ENCODE data around the gene UBE3C. TPM values are rescaled to one million over a fixed set of nuclear protein-coding genes. Genes with fewer than 3 reads are reported as not detected.
A peak's percentile ranks its signal among the peaks of the same experiment; 100 is the strongest.

Gene UBE3C
- total and polyA plus RNA-seq, 2 of the 13 experiments (the other 11 are each of a cell fraction or from before 2014, with no cell fraction given), result 27.0 to 48.2 TPM

- TF ChIP-seq ZFP41 (CRISPR knock-in tag; IDR thresholded peaks at IDR 0.05; ENCODE audit: borderline replicate concordance), result no peak
- no peak for TF ChIP-seq THRA (CRISPR knock-in tag; IDR thresholded peaks at IDR 0.05; ENCODE audit: borderline replicate concordance)
- TF ChIP-seq ZNF800 (CRISPR knock-in tag; IDR thresholded peaks at IDR 0.05), result no peak
- TF ChIP-seq ZNF777 (CRISPR knock-in tag; IDR thresholded peaks at IDR 0.05), result 0 out of 2 replicates have a peak, but pooled peaks have one; percentile 13
- TF ChIP-seq ZNF407 (CRISPR knock-in tag; IDR thresholded peaks at IDR 0.05; ENCODE audit: not compliant biosample characterization), result no peak
- no peak for TF ChIP-seq HNRNPL (IDR thresholded peaks at IDR 0.05; ENCODE audit: low read depth, low read length)
- TF ChIP-seq ZNF142 (CRISPR knock-in tag; IDR thresholded peaks at IDR 0.05), result peak; percentile 97; the same call in 1 of the 2 replicates
- TF ChIP-seq SAP130 (CRISPR knock-in tag; IDR thresholded peaks at IDR 0.05; ENCODE audit: low read depth), result peak; percentile 69; the same call in 1 of the 2 replicates
- TF ChIP-seq NCOA5 (CRISPR knock-in tag; IDR thresholded peaks at IDR 0.05), result no peak
- TF ChIP-seq REL (CRISPR knock-in tag; conservative IDR thresholded peaks at IDR 0.05), result no peak
Measured at GRCh38 chr7:157138424-157139110, at the start of gene UBE3C (continued).

All from HepG2 (cell line).